GM19455 (cell line): Measurements from ENCODE around the gene ARHGAP22.

Experiments
- ATAC-seq: cut with Tn5 transposase; IDR thresholded peaks from one replicate; pipeline ENCODE4 v1.9.1; 2021; ENCODE audit not compliant: unreplicated experiment

ARHGAP22 gene

GRCh38 chr10:48517482-48517881, 87.4 kb downstream of the ARHGAP22 start:
- ATAC-seq, result no peak

DNA sequence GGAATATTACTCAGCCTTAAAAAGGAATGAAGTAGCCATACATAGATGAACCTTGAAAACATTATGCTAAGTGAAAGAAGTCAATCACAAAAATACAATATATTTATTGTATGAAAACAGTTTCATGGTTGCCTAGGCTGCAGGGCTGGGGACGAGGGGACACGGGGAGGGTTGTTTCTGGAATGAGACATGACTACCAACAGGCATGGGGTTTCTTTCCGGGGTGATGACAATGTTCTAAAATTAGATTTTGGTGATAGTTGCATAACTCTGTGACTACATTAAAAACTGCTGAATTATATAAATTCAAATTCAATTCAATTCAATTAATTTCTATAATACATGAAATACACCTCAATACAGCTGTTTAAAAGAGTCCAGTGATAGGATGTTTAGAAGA, 88.0 kb downstream of the ARHGAP22 start:
- ATAC-seq, result no peak

DNA sequence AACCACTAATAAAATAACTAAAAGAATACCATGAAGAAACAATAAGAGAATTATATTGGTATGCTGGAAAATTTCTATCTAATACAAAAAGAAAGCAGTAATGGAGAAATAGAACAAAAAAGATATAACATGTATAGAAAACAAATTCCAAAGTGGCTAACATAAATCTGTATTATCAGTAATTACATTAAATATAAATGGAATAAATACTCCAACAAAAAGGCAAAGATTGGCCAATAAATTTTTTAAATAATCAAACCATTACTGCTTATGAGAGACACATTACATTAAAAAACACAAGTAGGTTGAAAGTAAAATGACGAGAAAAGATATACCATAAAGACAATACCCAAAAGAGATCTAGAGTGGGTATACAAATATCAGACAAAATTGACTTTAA, 90.0 kb downstream of the ARHGAP22 start:
- ATAC-seq, result no peak

DNA sequence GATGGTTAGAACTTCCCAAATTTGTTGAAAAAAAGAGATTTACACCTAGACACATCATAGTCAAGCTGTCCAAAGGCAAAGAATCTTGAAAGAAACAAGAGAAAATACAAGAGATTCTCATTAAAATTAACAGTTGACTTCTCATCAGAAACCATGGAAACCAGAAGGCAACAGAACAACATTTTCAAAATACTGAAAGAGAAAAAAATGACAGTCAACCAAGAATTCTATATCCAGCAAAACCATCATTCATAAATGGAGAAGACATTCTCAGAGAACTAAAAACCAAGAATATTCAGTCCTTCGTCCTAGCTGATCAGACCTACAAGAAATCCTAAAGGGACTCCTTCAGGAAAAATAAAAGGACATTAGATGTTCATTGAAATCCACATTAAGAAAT, 90.6 kb downstream of the ARHGAP22 start:
- no peak for ATAC-seq

GRCh38 chr10:48512861-48513260, 92.0 kb downstream of the ARHGAP22 start:
- ATAC-seq, result no peak

DNA sequence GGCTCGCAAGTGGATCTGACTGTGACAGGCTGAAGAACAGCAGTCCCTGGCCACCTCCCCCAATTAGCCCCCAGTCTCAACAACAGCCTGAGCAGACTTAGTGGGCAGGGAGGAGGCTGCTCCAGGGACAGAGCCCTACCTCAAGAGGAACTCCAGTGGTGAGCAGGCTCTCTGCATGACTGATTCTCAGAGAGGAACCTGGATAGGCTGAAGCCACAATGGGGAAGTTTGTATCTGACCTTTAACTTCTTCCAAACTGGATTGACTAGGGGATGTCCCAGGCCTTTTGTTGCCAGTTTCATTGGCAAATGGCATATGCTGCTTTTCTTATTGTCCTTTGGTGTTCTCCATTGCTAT, 93.0 kb downstream of the ARHGAP22 start:
- no peak for ATAC-seq

- no peak for ATAC-seq
These were observed 93.6 kb downstream of the ARHGAP22 start for GRCh38 chr10:48511066-48511874.

DNA sequence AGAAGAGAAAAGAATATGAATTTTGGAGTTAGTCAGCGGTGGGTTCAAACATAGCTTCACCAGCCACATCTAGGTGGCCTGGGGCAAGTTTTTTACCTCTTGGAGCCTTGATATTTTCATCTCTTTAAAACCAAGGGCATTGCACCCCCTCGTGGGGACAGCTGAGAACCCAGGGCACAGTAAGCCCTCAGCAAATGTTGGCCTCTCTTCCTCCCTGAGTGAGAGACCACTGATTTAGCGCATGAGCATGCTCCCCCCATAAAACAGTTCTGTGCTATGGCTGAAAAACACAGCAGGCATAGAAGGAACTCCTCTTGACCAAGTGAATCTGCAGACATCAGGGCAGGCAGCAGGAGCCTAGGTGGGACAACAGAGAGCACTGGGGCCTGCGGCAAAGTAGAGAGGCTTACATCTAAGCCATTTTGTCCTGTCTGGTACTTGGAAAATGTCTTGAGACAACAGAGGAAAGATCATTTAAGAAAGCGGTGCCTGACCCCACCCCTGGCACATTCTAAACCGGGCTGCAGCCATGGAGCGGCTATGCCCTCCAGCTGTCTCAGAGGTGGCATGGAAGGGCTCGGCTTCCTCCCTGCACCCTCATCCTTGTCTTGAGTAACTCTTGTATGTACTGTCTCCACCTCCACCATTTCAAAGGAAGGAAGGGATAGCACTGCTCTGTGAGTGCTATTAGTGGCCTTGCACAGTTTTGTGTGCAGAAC, 94.7 kb downstream of the ARHGAP22 start:
- no peak for ATAC-seq

DNA sequence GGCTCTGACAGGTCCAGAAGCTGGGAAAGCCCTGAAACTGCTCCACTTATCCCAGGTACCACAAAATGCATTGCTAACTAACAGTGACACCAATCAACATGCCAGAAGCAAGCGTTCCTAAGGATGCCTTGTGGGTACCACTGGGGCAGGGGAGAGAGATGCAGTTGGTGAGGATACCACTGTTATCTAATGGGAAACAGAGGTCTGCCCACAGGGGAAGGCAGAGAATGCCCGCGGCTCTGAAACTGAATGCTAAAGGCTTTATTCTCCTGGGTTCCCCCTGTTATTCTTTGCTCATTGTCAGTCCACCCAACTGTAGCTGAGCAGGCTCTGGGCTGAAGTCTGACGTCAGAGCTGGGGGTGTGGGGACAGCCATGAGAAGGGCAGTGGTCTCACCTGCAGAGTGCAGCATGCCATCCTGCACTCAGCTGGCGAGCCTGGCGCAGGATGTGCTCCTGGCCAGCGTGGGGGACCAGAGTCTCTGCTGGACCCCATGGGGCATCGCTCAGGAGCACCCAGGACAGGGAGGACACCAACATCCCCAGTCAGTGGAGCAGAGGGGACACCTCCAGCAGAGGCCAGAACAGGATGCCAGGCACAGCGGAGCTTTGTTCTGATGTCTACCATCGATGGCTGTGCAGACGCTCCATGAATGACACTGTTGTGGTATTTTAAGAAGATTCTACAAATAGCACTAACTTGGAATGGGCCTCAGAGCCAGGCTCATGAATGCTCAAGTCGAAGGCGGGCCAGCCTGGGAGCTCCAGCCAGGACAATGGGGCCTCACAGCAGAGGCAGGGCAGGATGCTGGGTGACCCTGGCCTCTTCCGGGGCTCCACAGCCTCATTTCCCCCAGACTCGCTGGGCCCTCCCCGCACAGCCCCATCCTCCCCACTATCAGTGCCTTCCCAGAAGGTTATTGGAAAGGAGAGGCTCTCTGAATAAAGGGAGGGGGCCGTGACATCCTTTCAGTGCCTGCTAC, 95.8 kb downstream of the ARHGAP22 start:
- no peak for ATAC-seq

DNA sequence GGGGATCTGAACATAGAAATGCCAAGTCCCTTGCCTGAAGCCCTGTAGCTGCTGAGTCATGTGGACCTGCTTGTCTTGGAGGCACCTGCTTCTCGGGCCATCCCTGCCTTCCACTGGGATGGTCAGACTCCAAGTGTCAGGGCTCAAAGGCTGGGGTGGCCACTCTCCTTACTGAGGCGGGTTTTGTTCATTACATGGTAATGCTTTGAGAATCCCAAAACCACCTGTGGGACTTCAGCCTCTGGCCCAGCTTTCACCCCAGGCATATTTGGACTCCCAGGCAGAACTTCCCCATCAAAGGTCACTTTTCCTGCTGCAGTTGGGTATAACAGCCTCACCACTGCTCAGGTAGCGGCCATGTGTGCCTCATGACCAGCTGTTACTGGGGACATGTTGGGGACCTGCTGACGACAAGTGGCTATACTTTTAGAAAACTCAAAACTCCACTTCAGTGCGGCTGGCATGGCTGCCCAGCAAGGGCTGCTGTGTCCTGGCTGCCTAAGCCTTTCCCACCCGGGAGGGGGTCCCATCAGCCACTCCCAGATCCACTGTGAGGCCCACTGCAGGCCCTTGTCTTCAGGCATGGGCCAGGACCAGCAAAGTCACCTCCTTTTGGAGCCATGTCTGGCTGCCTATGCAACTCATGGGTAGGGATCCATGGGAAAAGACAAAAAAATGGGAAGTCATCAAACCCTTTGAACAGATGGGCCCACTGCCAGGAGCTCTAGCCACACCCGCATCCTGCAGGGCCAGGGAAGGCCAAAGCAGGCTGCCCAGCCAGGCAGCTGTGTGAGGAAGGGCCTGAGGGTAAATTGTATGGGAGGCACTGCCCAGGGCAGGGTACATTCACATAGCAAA, 96.7 kb downstream of the ARHGAP22 start:
- ATAC-seq, result no peak

DNA sequence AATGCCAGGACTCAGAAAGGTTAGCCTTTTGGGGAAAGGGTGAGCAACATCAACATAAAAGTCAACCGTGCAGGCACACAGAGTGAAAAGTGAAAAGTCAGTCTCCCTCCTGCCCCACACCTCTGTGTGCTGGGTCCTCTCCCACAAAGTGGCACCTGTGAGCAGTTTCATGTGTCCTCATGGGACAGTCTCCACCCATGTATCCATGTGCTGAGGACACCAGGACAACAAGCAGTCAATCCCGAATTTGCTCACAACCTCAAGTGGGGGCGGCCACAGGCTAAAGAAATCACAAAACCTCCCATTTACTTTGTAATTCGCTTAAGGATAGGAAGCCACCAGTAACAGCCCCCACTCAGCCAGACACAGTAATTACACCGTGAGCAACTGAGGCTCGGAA, 97.4 kb downstream of the ARHGAP22 start:
- no peak for ATAC-seq

DNA sequence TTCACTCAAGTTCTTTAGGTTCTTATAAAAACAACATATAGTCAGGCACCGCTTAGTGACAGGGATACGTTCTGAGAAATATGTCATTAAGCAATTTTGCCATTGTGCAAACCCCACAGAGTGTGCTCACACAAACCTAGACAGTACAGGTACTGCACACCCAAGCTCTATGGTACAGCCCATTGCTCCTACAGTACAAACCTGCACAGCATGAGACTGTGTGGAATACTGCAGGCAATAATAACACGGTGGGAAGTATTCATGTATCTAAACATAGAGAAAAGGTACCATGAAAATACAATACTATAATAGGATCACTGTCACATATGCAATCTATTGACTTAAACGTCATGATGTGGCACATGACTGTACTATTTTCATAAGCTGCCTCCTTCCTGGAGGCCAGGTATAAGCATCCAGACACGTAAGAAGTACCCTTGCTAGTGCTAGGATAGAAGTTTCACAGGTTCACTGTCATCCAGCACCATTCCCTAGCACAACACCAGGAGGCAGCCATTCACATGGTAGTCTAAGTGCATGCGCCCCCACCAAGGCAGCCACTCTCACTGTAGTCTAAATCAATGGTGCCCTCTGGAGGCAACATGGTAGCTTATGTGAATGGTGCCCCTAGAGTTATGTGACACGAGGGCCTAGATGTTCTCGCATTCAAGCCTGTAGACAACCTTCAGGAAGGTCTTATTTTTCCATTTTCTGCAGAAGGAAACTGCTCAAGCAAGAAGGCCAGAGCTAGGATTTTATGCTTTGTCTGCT, 98.5 kb downstream of the ARHGAP22 start:
- no peak for ATAC-seq

DNA sequence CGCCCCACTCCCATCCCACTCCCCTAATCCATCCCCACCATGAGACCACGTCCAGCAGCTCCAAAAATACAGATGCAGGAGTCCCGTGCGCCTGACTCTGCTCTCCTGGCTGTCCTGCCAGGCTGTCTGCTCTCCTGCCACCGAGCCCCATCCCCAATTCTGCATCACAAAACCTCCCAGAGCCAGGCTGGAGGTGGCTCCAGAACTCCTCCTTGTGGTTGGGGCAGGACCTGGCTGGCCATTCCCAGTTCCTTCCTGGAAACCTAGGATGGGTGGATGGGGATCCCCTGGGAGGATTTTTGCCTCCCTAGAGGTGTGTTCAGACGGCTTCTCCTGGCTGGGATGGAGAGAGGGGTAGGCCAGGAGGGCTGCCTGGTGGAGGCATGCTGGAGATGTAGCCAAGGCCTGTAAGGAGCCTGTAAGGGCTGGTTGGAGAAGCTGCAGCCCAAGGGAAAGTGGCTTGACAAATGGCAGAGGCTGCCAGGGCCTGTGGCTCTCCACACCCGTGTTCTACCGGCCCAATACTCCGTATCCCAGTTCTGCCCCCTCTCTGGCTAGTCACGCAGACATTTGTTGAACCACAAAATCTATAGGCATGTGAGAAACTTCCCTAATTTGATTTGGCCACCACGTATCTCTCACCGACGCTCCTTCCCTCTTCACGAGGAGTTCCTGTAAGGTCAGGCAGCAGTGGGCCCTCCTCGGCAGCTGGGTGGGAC, 99.3 kb downstream of the ARHGAP22 start:
- no peak for ATAC-seq

DNA sequence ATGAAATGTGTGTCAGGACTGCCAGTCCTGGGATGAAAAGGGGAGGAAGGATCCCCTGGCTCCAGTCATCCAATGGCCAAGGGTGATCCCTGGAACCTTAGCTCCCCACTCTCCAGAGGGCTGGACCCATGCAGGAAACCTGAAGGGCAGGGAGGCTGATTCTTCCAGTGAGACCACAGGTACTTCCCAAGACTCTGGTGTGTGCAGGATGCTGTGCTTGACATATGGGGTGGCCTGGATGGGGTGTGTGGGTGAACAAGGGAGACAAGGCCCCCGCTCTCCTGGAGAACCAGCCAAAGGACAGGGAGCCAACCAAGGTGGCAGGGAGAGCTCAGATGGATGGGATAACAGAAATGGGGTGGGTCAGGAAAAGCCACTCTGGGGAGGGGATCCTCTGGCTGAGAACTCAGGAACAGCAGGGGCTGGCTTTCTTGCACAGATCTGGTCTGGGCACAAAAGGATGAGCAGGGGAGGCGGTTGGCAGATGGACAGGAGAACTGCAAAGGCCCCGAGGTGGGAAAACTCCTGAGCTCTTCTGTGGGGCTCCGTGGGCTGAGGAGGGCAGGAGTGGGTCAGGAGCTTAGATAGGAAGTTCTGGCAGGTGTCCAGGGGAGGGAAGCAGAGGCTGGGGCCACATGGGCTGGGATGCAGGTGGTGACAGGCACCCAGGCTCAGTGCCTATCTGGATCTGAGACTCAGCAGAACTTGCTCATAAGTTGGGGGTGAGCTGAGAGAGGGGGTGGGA, 100.6 kb downstream of the ARHGAP22 start:
- no peak for ATAC-seq

DNA sequence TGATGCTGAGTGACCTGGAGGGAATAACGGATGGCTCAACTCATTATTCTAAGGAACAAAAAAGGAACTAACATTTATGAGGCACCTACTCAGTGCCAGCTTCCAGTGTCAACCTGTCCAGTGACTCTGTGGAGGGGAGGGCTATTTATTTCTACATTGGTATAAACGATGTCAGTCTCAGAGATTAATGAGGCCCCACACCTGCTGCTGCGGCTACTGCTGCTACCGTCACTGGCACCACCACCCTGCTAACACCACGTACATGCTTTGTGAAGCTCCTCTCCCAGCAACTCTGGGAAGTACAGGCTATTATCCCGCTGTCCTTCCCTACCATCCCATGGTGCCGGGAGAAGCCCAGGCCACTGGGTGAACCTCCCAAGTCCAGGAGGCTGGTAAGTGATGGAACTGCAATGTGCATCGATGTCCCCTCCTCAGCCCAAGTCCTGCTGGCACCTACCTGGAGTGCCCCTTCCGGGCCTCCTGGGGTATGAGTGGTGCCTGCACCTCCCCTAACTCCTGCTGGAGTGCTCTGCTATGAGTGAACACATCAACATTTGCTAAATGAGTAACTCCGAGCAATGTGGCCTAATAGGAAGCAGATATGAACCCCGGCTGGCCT, 101.5 kb downstream of the ARHGAP22 start:
- ATAC-seq, result no peak

- no peak for ATAC-seq
These were observed 102.1 kb downstream of the ARHGAP22 start for GRCh38 chr10:48502791-48503190.

DNA sequence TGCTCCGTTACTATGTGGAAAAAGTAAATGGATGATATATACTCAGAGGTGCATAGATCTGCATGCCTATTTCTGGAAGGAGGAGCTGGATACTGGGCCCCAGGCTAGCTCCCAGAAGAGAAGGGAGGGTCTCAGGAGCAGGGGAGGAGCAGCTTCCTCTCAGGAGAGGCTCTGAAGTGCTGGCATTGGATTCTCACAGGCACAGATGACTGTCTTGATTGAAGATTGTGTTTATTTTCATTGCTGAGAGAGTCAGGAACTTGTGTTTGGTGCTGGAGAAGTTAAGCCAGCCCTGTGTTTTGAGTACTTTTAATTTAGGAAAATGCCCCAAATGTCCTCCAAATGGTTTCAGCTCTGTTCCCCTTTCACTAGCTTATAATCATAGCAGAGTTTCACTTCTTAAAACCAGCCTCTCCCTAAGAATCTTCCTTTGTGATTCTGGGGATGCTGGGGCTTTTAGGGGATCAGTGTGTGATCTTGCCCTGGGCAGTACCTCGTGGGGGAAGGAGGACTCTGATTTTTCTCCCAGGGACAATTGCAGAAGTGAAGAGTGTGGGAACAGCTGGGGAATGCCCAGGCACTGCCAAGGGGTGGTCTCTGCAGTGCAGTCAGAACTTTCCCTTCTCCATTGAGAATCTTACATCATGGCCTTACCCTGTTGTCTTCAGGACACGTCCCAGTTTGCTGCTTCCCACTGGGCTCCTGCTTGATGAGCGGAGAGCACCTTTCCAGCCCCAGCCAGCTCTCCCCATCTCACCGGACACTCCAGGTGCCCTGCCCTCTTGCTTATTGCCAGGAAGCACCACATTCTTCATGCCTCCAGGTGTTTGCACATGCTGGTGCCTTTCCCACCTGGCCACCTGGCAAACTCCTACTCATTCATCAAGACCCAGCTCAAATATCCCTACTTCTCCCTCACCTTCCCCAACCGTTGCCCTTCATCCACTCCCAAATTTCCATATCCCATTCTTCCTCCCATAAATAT, 102.8 kb downstream of the ARHGAP22 start:
- ATAC-seq, result no peak
